GM21367 (cell line): ENCODE data around the gene FAM200A.
A peak's percentile ranks its signal among the peaks of the same experiment; 100 is the strongest.
"Not testable (repeated sequence)": the region's sequence is repeated elsewhere in the genome, so short reads cannot be mapped to it uniquely, and the experiment has no call there.

Experiments used
- ATAC-seq: cut with Tn5 transposase; IDR thresholded peaks from one replicate; pipeline ENCODE4 v1.9.1; 2021; ENCODE audit not compliant: unreplicated experiment

The FAM200A gene

GRCh38 chr7:99551767-99552463, at the start of gene FAM200A:
Gene FAM200A (minus strand): TSS chr7:99552114. CDS start chr7:99548407, 3,707 bp downstream.
- ATAC-seq, result peak; percentile 89

- ATAC-seq, result no peak
Measured at GRCh38 chr7:99599836-99600235, 47.9 kb upstream of the FAM200A start.

- ATAC-seq, result no peak
Measured at GRCh38 chr7:99597762-99598501, 46.0 kb upstream of the FAM200A start, which contains the start of gene TMEM225B. Gene TMEM225B (plus strand): TSS chr7:99598267. CDS start chr7:99604389, 6,122 bp downstream.

GRCh38 chr7:99596408-99596955, 44.6 kb upstream of the FAM200A start:
- no peak for ATAC-seq

- no peak for ATAC-seq
Measured at GRCh38 chr7:99594948-99595745, 43.2 kb upstream of the FAM200A start.

- no peak for ATAC-seq
Measured at GRCh38 chr7:99588868-99589267, 37.0 kb upstream of the FAM200A start.

- ATAC-seq, result not testable (repeated sequence)
Measured at GRCh38 chr7:99580778-99581332, 28.9 kb upstream of the FAM200A start.

- no peak for ATAC-seq
Measured at GRCh38 chr7:99579956-99580777, 28.3 kb upstream of the FAM200A start.

GRCh38 chr7:99579281-99579955, 27.5 kb upstream of the FAM200A start:
- no peak for ATAC-seq

GRCh38 chr7:99576251-99576650, 24.3 kb upstream of the FAM200A start:
- no peak for ATAC-seq

GRCh38 chr7:99573257-99573656, 21.3 kb upstream of the FAM200A start:
- no peak for ATAC-seq

- ATAC-seq, result no peak
Measured at GRCh38 chr7:99571768-99572167, 19.9 kb upstream of the FAM200A start.

GRCh38 chr7:99568770-99569169, 16.9 kb upstream of the FAM200A start:
- not testable (repeated sequence) for ATAC-seq

- no peak for ATAC-seq
Measured at GRCh38 chr7:99563650-99564049, 11.7 kb upstream of the FAM200A start.

GRCh38 chr7:99562832-99563231, 10.9 kb upstream of the FAM200A start:
- ATAC-seq, result no peak

- no peak for ATAC-seq
Measured at GRCh38 chr7:99562114-99562784, 10.3 kb upstream of the FAM200A start.

- ATAC-seq, result no peak
Measured at GRCh38 chr7:99561737-99562051, 9.8 kb upstream of the FAM200A start.

GRCh38 chr7:99560834-99561736, 9.2 kb upstream of the FAM200A start:
- ATAC-seq, result no peak
